HepG2 (cell line): ENCODE data around the gene RPTOR.

ENCODE experiments used
- ARID2 ChIP-seq: sonication (generic); formaldehyde crosslinking; IDR thresholded peaks from 2 replicates; pipeline ENCODE4 v1.8.1; 2022; ENCODE audit warnings: mild to moderate bottlenecking, missing genetic modification reagents, borderline replicate concordance
- ATF1 ChIP-seq: IDR thresholded peaks from 2 replicates; pipeline ENCODE4 v1.6.1; 2016; ENCODE audit warnings: mild to moderate bottlenecking, control low read depth
- CBX1 ChIP-seq: IDR thresholded peaks from one replicate; pipeline ENCODE4 v1.6.1; 2016; ENCODE audit warnings: antibody characterized with exemption, low read depth
- ELF1 ChIP-seq: sonication (generic); formaldehyde crosslinking; IDR thresholded peaks from 2 replicates; pipeline ENCODE4 v1.4.0; 2020; ENCODE audit warnings: missing genetic modification reagents
- HCFC1 ChIP-seq: fragments of 150-350 bp; IDR thresholded peaks from 2 replicates; pipeline ENCODE4 v1.6.1; 2014; ENCODE audit warnings: low read depth, low read length
- MIER2 ChIP-seq: IDR thresholded peaks from 2 replicates; pipeline ENCODE4 v1.6.1; 2016; ENCODE audit warnings: missing biosample characterization, missing genetic modification reagents
- NBN ChIP-seq: fragments of 450-650 bp; conservative IDR thresholded peaks from 2 replicates; pipeline ENCODE4 v1.6.1; 2017
- NR3C1 ChIP-seq: sonication (generic); formaldehyde crosslinking; IDR thresholded peaks from 2 replicates; pipeline ENCODE4 v1.4.0; 2020; ENCODE audit warnings: missing genetic modification reagents
- RAD51 ChIP-seq: fragments of 450-650 bp; IDR thresholded peaks from 2 replicates; pipeline ENCODE4 v1.6.1; 2016; ENCODE audit warnings: borderline replicate concordance
- SIN3B ChIP-seq: fragments of 150-350 bp; IDR thresholded peaks from 2 replicates; pipeline ENCODE4 v1.6.1; 2014; ENCODE audit warnings: low read length
- TOE1 ChIP-seq: sonication (generic); formaldehyde crosslinking; IDR thresholded peaks from 2 replicates; pipeline ENCODE4 v1.4.0; 2020; ENCODE audit warnings: mild to moderate bottlenecking, missing genetic modification reagents
- ZSCAN29 ChIP-seq: sonication (generic); formaldehyde crosslinking; conservative IDR thresholded peaks from 2 replicates; pipeline ENCODE4 v1.4.0; 2020; ENCODE audit warnings: mild to moderate bottlenecking, missing genetic modification reagents
- TF ChIP-seq, protein P1 (sequence below): sonication (generic); formaldehyde crosslinking; IDR thresholded peaks from 2 replicates; pipeline ENCODE4 v1.8.1; 2023; ENCODE audit warnings: mild to moderate bottlenecking, missing genetic modification reagents, borderline replicate concordance

- TF ChIP-seq ZSCAN29 (CRISPR knock-in tag) (no peak), MIER2 (CRISPR knock-in tag) (no peak), NBN (no peak), RAD51 (no peak), SIN3B (no peak), CBX1 (no peak), TOE1 (CRISPR knock-in tag) (no peak), ARID2 (no peak), ATF1 (no peak), NR3C1 (CRISPR knock-in tag) (no peak), ELF1 (CRISPR knock-in tag) (no peak), HCFC1 (no peak)
- TF ChIP-seq, protein P1, sequence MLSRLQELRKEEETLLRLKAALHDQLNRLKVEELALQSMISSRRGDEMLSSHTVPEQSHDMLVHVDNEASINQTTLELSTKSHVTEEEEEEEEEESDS (CRISPR knock-in tag), result no peak
Measured at GRCh38 chr17:80566054-80566400, 21.4 kb downstream of the RPTOR start.
